Testis (tissue), 3 donors: ENCODE results near the gene LRRC18. TPM values are rescaled to one million over a fixed set of nuclear protein-coding genes. Genes with fewer than 3 reads are reported as not detected.

ENCODE experiments used
- DNase-seq: peaks from one replicate; pipeline ENCODE4 v3.0.0-alpha.2; 2019
- H3K27ac ChIP-seq, 2 donors: fragments of 200-600 bp; sonication (generic); one replicate each; pipeline ENCODE4 v1.5.1; 2019
- H3K27me3 ChIP-seq: fragments of 200-600 bp; sonication (generic); one replicate; pipeline ENCODE4 v1.5.1; 2019
- H3K36me3 ChIP-seq: fragments of 200-600 bp; sonication (generic); one replicate; pipeline ENCODE4 v1.5.1; 2017; ENCODE audit warnings: low read depth; ENCODE audit errors: missing control alignments
- H3K4me1 ChIP-seq: fragments of 200-600 bp; sonication (generic); one replicate; pipeline ENCODE4 v1.5.1; 2019
- H3K4me3 ChIP-seq, 2 donors: fragments of 200-600 bp; sonication (generic); one replicate each; pipeline ENCODE4 v1.5.1; 2017 to 2019
- H3K9me3 ChIP-seq: fragments of 200-600 bp; sonication (generic); one replicate; pipeline ENCODE4 v1.5.1; 2017
- CTCF ChIP-seq, 3 experiments: fragments of 450-650 bp in 2 of 3; fragments of 200-600 bp in 1 of 3; sonication (generic) in 1 of 3; IDR thresholded peaks; one replicate each; pipeline ENCODE4 v1.5.1; 2016 to 2019; ENCODE audit warnings: antibody characterized with exemption in 3 of 3, mild to moderate bottlenecking in 2 of 3, moderate library complexity in 1 of 3
- POLR2A ChIP-seq: fragments of 450-650 bp; IDR thresholded peaks from one replicate; pipeline ENCODE4 v1.6.1; 2017; ENCODE audit warnings: antibody characterized with exemption, mild to moderate bottlenecking, moderate library complexity
- WGBS, 2 donors: methylation state at CpG; one replicate each; pipeline ENCODE4 v1.1.5; 2018; 5-methylcytosine and 5-hydroxymethylcytosine counted together
- intact Hi-C: fragments of 100-400 bp; cut with DNase I; formaldehyde crosslinking; loops from one replicate; pipeline ENCODE4 v1.15.1; 2023; ENCODE audit warnings: low total_unique reads
- polyA plus RNA-seq: library from polyadenylated mRNA; stranded (reverse); fragments of 350-450 nt; fragmentation: Illumina TruSeq; extraction: RNeasy Lipid Tissue Mini Kit (QIAGEN cat#74804); gene quantifications from one replicate; pipeline ENCODE4 v1.2.3, GENCODE V29; 2014; ENCODE audit warnings: low read depth, low replicate concordance; ENCODE audit not compliant: insufficient read depth
- total RNA-seq, 2 donors: library from RNA; depleted of rRNA; stranded (reverse); fragments of >200 nt; gene quantifications; one replicate each; pipeline ENCODE4 v1.2.3, GENCODE V29; 2016

The LRRC18 gene
- total and polyA plus RNA-seq, 3 donors from 2014 or later = 7.8 to 23.1 (median 12.6) TPM

GRCh38 chr10:48946891-48947500, 7.4 kb upstream of the LRRC18 start:
- Histone ChIP-seq H3K4me3 (no peak overlapping the region), H3K4me1 (no peaks in the 10 kb centered on the region), H3K9me3 (no peaks in the 10 kb centered on the region), H3K36me3 (no peaks in the 10 kb centered on the region), H3K27ac (no peak overlapping the region), H3K27me3 (no peaks in the 10 kb centered on the region)
- no peak for TF ChIP-seq CTCF (IDR thresholded peaks at IDR 0.05)
- no peak for TF ChIP-seq POLR2A
- intact Hi-C loops = no loop called here
- 84% methylated on average over 12 of the region's 12 CpGs for WGBS, 2 donors
- DNase-seq = no peak

- intact Hi-C loops = no loop called here
- WGBS, 2 donors = 91 to 94% methylated on average over 5 of the region's 5 CpGs
- no peak for TF ChIP-seq POLR2A
- TF ChIP-seq CTCF (IDR thresholded peaks at IDR 0.05) = no peak
These were observed 6.7 kb upstream of the LRRC18 start for GRCh38 chr10:48946332-48946731.

GRCh38 chr10:48945441-48946130, 5.9 kb upstream of the LRRC18 start:
- 65 to 69% methylated on average over 6 of the region's 6 CpGs for whole genome bisulfite sequencing, 2 donors
- no peaks in the 10 kb centered on the region for H3K27me3 ChIP-seq
- H3K4me3 ChIP-seq = no peak overlapping the region
- no peak for TF ChIP-seq POLR2A
- no peak for TF ChIP-seq CTCF (IDR thresholded peaks at IDR 0.05)
- no peaks in the 10 kb centered on the region for H3K9me3 ChIP-seq
- DNase-seq = no peak
- H3K27ac ChIP-seq = no peak overlapping the region
- no peaks in the 10 kb centered on the region for H3K4me1 ChIP-seq
- H3K36me3 ChIP-seq = no peaks in the 10 kb centered on the region
- intact Hi-C loops = no loop called here

More at GRCh38 chr10:48946332-48946731, 6.7 kb upstream of the LRRC18 start:
- no peak for DNase-seq
- H3K27ac ChIP-seq = no peak overlapping the region
- no peak overlapping the region for H3K4me3 ChIP-seq
- no peaks in the 10 kb centered on the region for H3K36me3 ChIP-seq
- no peaks in the 10 kb centered on the region for H3K4me1 ChIP-seq
- no peaks in the 10 kb centered on the region for H3K9me3 ChIP-seq
- H3K27me3 ChIP-seq = no peaks in the 10 kb centered on the region

GRCh38 chr10:48944171-48944570, 4.5 kb upstream of the LRRC18 start:
- TF ChIP-seq CTCF (IDR thresholded peaks at IDR 0.05) (no peak), POLR2A (no peak)
- Histone ChIP-seq H3K27me3 (no peaks in the 10 kb centered on the region), H3K36me3 (no peaks in the 10 kb centered on the region), H3K9me3 (no peaks in the 10 kb centered on the region), H3K4me3 (no peak overlapping the region), H3K4me1 (no peaks in the 10 kb centered on the region), H3K27ac (no peak overlapping the region)
- 85 to 90% methylated on average over 3 of the region's 3 CpGs for WGBS, 2 donors
- intact Hi-C loops = no loop called here
- DNase-seq = no peak

- H3K4me3 ChIP-seq = no peak overlapping the region
- no peaks in the 10 kb centered on the region for H3K9me3 ChIP-seq
- intact Hi-C loops = no loop called here
- whole genome bisulfite sequencing, 2 donors = 89 to 91% methylated on average over 10 of the region's 10 CpGs
- DNase-seq = no peak
- H3K4me1 ChIP-seq = no peaks in the 10 kb centered on the region
- no peaks in the 10 kb centered on the region for H3K36me3 ChIP-seq
- TF ChIP-seq POLR2A = no peak
- no peak for TF ChIP-seq CTCF (IDR thresholded peaks at IDR 0.05)
- H3K27me3 ChIP-seq = no peaks in the 10 kb centered on the region
- H3K27ac ChIP-seq = no peak overlapping the region
These were observed 3.5 kb upstream of the LRRC18 start for GRCh38 chr10:48943096-48943495.
